GM19468 (cell line): Measurements from ENCODE around the gene ZSCAN30.

Source experiments
- ATAC-seq: cut with Tn5 transposase; IDR thresholded peaks from one replicate; pipeline ENCODE4 v1.9.1; 2021; ENCODE audit warnings: mild to moderate bottlenecking, moderate library complexity, moderate number of reproducible peaks; ENCODE audit not compliant: unreplicated experiment; ENCODE audit errors: extremely low read depth

Gene ZSCAN30

DNA sequence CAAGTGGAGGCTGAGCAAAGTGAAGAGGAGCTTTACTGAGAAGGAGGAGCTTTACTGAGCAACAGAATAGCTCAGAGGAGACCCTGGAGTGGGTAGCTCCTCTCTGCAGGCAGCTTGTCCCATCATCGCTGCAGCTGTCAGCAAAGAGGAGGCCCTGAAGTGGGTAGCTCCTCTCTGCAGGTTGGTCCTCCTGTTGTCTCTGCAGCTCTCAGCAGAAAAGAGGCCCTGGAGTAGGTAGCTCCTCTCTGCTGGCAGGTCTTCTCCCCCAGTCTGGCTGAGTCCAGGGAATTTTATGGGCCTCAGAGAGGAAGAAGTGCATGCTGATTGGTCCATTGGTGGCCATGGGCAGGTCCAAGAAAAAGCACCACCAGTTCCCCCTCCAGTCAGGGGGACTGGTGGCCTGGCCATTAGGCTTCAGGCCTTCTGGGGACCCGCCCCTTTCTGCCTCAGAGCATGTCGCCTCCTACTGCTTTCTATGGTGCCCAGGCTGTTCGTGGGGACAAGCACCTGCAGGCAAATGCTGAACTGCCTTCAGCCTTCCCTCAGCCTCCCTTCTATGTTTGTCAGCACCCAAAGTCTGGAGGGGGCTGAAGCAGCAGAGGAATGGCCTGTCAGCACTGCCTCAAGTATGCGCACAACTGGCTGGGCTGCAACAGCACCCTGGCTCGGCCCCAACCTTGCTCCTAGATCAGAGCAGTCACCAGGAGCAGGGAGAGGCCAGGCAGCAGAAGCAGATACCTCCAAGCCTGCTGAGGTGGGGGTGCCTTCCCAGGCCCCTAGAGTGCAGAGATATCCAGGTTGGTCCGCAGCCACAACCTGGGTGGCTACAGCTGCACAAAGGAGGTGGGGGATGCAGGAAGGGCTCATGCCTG lies 5.9 kb downstream of the ZSCAN30 start:
- ATAC-seq, result no peak

DNA sequence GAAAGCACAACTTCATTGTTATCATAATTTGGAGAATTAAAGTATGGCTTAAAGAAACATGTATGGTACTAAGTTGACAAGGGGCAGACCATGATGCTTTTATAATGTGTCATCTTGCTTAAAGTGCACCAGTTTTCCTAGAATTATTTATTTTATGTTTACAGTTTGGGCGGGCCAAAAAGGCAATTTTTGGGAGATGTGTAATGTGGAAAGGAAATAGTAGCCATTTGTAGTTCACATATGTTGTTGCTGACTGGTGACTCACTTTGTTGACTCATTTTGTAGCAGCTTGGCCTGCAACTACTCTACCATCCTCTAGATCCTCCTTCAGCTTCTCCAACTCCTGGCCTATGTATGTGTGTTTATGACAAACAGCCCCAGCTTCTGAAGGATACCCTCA lies 7.7 kb downstream of the ZSCAN30 start:
- ATAC-seq, result no peak

DNA sequence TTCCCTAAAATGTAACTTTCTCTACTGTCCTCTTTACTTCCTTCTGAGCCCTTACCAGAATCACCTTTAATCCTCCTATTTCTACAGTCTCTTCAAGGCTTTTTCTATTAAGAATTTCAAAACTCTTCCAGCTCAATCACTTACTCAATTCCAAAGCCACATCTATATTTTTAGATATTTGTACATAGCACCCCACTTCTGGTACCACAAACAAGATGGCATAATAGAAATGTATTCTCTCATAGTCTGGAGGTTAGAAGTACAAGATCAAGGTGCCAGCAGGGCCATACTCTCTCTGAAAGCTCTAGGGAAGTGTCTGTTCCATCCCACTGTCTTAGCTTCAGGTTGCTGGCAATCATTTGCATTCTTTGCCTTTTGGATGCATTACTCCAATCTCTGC lies 11.1 kb downstream of the ZSCAN30 start:
- ATAC-seq, result no peak

DNA sequence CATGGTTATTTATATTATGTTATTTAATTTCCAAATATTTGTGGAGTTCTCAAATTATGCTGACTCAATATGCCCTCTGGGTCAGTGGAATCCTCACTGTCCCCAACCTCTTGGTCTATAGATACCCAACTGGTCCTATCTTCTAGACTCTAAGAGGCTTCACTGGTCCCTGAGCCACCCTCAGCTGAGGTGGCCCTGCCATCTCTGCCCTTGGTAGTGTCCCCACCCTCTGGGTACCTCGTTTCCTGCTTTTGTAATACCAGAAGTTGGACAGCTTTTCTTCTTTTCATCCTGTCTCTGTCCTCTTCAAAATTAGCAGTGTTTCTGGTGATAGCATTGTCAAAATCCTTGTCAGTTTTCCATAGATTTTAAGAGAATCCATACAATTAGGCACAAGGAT lies 11.9 kb downstream of the ZSCAN30 start:
- no peak for ATAC-seq

DNA sequence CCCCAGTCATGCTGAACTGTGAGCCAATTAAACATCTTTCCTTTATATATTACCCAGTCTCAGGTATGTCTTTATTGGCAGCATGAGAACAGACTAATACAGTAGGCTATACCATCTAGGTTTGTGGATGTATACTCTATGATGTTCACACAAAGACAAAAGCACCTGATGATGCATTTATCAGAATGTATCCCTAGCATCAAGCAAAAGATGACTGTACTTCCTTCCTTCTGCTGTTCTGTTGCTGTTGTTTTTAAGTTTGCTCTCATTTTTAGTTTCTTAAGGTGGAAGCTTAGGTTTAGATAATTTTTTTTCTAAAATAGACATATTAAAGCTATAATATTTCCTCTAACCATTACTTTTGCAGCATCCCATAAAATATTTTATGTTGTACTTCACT lies 12.4 kb downstream of the ZSCAN30 start:
- no peak for ATAC-seq

DNA sequence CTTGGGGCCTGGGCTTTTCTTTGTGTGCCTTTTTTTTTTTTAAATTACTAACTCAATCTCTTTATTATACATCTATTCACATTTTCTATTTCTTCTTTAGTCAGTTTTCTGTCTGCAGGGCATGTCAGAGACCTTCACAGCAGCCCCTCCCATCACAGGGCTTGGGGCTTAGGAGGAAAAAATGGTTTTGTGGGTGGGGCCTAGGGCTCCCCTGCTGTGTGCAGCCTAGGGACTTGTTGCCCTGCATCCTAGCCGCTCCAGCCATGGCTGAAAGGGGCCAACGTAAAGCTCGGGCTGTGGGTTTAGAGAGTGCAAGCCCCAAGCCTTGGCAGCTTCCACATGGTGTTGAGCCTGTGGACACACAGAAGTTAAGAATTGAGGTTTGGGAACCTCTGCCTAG lies 13.8 kb downstream of the ZSCAN30 start:
- no peak for ATAC-seq

DNA sequence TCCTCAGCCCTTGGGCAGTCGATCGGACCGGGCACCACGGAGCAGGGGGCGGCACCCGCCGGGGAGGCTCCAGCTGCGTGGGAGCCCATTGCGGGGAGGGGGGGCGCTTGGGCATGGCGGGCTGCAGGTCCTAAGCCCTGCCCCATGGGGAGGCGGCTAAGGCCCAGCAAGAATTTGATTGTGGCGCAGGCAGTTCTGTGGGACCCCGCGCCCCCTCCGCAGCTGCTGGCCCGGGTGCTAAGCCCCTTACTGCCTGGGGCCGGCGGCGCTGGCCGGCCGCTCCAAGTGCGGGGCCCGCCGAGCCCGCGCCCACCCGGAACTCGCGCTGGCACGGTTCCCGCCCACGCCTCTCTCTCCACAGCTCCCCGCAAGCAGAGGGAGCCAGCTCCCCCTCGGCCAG lies 18.4 kb downstream of the ZSCAN30 start:
- no peak for ATAC-seq

DNA sequence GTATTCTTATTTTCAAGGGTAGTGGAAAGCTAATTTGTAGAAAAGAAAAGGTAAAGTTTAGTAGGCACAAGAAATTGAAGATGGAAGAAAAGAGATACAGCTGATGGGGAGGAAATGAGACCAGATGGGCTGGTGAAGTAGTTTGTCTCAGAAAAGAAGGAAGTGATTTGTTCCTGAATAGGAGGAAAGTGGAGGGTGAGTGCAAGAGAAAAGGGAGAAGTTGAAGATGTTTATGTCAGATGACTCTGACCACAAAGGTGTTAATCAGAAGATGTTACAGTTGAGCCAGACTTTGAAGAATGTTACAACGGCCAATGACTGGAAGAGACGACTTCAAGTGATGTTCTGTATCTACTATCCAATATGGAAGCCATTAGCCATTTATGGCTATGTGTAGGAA lies 21.2 kb downstream of the ZSCAN30 start:
- ATAC-seq, result no peak

DNA sequence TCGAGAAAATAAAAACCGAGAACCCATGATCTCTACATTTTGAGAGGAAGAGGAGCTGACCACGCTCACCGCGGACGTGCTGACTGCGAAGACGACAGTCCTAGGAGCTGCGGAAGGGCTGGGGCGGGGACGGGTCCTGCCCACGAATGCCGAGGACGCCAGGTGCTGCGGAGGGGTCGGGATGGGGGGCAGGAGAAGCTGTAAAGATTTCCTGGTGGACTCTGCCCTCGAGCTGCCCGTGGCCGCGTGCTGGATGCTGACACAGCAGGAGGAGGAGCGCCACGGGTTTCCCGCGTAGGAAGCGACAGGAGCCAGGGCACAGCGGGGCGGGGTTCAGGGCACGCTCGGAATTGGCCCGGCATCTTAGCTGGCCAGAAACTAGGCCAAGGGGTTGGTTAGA lies 22.2 kb downstream of the ZSCAN30 start:
- no peak for ATAC-seq

DNA sequence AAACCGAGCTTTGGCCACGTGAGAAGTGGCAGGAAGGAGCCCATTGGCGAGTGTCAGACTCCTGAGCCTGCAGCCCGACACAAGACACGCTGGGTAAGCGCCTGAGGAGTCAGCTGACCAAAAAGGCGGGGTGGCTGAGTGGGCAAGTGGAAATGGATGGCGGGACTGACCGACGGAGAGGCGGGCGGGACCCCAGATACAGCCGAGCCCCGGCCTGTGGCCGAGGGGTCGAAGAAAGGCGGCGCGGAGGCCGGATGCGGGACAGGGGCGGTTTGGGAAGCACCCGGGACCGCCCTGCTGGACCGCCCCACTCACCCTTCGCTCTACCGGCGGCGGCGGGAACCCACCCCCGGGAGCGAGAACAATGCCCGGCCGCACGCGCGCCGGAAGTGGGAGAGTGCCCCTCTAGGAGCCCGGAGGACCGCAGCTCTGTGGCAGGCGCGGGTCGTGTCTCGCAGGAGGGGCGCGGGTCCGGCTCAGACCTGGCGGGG lies 22.8 kb downstream of the ZSCAN30 start:
- ATAC-seq, result peak; percentile 47

DNA sequence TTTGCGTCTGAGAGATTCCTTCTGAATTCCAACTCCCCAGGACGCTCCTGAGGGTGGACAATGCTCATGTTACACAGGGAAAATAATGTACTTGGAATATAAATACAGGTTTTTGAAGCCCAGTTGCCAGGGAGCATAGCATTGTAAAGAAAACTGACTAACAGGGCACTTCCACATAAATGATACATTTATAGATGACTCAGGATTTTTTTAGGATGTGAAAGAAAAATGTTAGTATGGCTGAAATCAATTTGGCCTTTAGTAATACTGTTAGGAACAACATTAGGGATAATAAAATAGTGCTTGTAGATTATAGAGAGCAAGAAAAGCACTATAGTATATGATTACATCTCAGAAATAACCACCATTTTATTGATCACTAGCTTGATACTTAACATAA lies 25.6 kb downstream of the ZSCAN30 start:
- no peak for ATAC-seq

DNA sequence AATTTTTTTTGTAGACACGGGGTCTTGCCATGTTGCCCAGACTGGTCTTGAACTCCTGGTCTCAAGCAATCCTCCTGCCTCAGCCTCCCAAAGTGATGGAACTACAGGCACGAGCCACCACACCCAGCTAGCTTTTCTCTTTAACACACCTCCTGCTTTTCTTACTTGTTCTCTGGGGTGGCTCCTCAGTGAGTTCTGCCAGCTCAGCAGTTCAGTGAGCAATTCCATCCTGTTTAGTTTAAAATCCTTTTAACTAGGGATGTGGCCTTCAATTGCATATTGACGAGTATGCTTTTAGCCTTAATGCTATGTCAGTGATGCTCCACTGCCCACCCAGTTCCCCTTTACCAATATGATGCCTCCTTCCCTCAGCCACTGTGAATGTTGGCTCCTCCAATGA lies 33.1 kb downstream of the ZSCAN30 start:
- ATAC-seq, result no peak

DNA sequence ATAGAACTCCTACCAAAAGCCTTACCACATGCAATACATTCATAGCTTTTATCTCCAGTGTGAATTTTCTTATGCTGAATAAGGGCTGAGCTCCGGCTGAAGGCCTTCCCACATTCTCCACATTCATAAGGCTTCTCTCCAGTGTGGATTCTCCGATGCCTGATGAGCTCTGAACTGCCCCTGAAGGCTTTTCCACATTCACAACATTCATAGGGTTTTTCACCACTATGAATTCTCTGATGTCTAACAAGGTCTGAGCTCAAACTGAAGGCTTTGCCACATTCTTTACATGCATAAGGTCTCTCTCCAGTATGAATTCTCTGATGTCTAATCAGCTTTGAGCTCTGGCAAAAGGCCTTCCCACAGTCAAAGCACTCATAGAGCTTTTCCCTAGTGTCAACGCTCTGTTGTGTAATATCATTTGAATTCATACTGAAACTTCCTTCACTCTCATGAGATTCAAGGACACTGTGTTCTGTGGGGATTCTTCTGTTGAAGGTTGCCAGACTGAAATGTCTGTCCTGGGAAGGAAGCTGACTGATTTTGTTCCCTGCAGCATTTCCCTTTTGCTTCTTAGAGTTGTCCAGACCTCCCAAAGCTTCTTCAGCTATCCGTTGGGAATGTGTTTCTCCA lies 36.3 kb downstream of the ZSCAN30 start:
- ATAC-seq, result no peak

DNA sequence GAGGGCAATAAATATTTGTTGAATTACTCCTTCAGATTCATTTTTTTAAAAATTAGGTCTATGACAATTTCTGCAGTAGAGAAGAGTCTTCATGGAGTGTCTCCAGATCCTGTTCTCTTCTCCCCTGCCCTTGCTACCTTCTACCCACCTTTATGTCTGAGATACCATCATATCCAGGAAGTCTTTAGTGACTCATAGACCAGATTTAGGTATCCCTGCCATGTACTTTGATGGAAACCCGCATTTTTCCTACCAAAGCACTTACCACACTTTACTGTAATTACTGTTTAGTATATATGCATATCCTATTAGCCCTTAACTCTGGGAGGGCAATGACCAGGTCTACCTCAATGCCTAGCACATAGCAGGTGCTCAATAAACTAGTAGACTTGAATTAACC lies 37.6 kb downstream of the ZSCAN30 start:
- ATAC-seq, result no peak

DNA sequence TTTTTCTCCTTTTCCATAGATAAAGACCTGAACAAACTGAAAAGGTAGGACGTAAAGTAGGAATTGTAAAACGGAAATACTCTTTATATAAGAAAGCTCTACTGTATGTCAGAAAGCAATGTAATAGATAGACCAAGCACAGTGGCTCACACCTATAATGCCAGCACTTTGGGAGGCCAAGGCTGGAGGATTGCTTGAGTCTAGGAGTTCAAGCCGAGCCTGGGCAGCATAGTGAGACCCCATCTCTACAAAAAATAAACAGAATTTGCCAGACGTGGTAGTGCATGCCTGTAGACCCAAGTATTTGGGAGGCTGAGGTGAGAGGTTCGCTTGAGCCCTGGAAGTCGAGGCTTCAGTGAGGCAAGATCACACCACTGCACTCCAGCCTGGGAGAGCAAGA lies 41.6 kb downstream of the ZSCAN30 start:
- no peak for ATAC-seq

DNA sequence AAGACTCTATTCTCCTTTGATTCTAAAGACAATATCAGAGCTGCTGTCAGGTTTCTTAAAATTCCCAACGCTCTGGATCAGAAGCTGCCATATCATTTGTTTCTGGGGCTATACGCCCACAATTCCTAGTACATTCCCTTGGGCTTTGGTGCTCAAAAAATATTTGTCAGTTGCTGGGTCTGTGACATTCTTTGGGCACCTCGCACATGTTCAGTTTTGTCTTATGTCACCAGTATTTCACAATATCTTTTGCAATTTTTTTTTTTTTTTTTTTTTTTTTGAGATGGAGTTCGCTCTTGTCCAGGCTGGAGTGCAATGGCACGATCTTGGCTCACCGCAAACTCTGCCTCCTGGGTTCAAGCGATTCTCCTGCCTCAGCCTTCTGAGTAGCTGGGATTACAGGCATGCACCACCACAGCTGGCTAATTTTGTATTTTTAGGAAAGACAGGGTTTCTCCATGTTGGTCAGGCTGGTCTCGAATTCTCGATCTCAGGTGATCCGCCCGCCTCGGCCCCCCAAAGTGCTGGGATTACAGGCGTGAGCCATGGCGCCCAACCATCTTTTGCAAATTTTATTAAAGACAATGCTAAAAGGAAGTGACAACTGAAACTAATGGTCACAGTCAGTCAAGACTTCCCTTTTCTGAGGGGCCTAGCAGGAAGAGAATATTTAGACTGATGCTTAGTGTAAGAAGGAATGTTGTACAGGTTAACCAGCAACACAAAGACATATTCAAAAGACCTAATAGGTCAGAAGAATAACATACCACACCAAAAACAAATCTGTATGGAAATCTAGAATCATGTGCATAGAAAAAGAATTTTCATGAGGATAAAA lies 42.4 kb downstream of the ZSCAN30 start:
- ATAC-seq, result no peak

DNA sequence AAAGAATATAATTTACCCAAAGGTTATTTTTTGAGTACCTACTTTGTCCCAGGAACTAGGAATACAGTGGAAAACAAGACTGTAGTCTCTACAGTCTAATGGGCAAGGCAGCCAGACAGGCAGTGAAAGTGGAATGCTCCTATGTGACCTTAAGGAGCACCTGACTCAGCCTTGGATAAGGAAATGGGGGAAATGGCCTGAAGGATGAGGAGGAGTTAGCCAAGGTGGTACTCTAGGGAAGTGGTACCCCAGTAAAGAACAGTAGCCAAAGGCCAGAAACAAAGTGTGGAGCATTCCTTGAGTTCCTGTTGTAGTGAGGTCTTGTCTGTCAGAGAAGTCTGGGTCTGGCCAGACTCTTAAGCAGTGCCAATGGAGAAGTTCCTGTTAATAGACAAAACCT lies 43.2 kb downstream of the ZSCAN30 start:
- no peak for ATAC-seq

DNA sequence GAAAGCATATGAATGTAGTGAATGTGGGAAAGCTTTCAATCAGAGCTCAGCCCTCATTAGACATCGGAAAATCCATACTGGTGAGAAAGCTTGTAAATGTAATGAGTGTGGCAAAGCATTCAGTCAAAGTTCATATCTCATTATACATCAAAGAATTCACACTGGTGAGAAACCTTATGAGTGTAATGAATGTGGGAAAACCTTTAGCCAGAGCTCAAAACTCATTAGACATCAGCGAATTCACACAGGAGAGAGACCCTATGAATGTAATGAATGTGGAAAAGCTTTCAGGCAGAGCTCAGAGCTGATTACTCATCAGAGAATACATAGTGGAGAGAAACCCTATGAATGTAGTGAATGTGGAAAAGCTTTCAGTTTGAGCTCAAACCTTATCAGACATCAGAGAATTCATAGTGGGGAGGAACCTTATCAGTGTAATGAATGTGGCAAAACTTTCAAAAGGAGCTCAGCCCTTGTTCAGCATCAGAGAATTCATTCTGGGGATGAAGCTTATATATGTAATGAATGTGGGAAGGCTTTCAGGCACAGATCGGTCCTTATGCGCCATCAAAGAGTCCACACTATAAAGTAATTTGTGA lies 44.2 kb downstream of the ZSCAN30 start:
- no peak for ATAC-seq

DNA sequence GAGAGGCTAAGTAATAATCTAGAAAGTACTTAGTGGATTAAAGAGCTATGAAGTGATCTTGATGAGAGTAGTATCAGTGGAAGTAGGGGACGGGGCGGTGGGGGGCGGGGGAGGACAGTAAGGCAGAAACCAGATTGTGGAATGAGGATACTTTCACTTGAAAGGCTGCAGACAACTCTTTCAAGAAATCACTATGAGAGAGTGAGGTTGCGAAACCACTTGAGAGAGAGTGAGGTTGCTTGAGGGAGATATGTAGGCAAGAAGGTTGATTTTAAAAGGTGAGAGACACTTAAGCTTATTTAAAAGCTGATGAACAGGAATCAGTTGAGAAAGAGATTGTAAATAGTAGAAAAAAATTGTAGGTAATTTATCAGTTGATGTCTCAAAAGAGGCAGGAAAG lies 45.4 kb downstream of the ZSCAN30 start:
- no peak for ATAC-seq

DNA sequence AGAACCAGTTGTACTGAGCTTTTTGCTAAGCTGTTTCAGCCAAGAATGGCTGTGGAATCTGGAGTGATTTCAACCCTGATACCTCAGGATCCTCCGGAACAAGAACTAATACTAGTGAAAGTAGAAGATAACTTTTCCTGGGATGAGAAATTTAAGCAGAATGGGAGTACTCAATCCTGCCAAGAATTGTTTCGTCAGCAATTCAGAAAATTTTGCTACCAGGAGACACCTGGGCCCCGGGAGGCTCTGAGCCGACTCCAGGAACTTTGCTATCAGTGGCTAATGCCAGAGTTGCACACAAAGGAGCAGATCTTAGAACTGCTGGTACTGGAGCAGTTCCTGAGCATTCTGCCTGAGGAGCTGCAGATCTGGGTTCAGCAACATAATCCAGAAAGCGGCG lies 47.6 kb downstream of the ZSCAN30 start:
- ATAC-seq, result no peak

DNA sequence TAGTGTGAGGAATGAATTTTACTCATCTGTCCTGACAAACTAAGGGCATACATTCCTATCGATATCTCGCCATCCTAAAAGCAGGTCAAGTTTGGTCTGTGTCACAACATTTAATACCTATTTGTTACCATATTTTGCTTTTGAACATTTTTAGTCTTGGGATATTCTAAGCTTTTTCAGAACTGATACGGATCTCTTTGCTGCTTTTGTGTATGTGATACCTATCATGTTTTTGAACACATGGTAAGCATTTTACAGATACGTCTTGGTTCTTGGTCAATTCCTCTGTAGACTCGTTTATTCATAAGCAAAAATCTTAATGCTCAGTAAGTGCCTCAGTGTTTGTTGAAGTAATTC lies 48.6 kb downstream of the ZSCAN30 start:
- no peak for ATAC-seq
